Stimulated activated CD4-positive, alpha-beta T cell treated with anti-CD3 and anti-CD28 coated beads, Interleukin-15, amount 100 ng/mL, for 48 hours (primary cell): Measurements from ENCODE around the gene IQGAP2.
"Not testable (repeated sequence)": the region's sequence is repeated elsewhere in the genome, so short reads cannot be mapped to it uniquely, and the experiment has no call there.

Experiments
- DNase-seq, 2 donors: peaks; one replicate each; pipeline ENCODE4 v3.0.0-alpha.2; 2020; ENCODE audit warnings: low read depth in 2 of 2

The IQGAP2 gene

DNA sequence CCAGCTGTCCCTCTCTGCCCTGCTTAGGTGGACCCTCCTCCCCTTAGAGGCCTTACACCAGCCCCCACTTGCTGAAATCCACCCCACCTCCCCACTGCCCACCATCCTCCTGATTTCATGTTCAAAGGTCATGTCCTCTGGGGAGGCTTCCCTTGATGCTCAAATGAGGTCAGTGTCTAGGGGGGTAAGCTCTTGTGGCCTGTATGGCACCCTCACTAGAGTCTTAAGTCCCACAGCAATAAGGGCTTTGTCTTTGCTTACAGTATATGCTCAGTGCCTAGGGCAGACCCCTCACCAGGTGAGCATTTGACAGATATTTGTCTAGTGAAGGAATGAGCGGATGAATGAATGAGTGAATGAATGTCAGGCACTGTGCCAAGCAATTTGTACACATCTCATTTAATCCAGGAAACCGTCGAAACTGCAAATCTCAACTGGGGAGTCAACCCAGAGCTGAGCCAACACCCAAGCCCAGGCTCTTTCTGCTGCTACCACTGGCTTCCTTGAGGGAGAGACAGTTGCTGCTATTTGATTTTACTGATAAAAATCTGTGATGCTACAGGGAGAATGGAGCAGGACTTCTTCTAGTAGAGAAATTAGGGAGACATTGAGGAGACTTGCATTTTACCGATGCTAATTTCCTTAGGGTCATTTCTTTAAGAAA, 101.9 kb downstream of the IQGAP2 start:
- no peak for DNase-seq

DNA sequence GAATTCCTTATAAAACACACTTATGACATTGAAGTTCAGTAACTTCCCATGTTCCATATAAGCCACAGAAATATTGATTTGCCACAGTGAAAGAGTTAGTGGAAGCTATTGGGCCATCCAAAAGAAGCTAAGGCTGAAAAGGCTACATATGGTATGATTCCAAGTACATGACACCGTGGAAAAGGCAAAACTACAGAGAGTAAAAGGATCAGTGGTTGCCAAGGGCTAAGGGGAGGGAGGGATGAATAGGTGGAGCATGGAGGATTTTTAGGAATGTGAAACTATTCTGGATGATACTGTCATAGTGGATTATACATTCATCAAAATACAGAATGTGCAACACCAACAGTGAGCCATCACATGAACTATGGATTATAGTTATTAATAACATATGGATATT, 110.4 kb downstream of the IQGAP2 start:
- no peak for DNase-seq

DNA sequence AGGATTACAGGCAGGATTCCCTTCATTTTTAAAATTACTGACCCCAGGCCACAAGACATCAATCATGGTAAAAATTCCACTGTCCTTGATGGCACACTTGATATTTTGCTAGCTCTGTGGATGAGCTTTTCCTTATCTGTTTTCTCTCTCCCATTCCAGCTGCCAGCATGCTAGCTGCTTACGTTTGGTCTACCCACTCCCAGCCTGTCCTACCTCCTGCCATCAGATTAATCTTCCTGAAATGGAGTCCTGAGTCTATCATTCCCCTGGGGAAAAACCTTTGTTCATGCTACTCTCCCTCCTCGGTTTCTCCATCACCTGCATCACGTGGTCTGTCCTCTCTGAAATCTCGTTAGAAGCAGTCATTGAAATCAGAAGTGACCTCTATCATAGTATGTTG, 111.2 kb downstream of the IQGAP2 start:
- DNase-seq = no peak

DNA sequence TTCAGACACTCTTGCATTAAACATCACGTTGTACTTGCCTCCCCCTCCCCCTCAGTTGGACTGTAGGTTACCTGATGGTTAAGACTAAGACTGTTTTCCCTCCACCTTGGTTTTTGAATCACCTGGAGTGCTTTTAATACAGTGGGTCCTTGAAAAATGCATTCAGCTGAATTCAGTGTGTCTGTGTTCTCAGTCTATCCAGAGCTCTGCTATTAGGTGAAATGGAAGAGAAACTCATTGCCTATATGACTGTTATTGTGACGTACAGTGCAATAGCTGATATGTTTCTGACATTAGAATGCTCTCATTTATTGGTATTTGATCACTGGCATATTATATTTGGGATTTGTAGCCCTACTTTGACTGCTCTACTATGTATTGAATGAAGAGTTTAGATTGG, 111.6 kb downstream of the IQGAP2 start:
- no peak for DNase-seq

DNA sequence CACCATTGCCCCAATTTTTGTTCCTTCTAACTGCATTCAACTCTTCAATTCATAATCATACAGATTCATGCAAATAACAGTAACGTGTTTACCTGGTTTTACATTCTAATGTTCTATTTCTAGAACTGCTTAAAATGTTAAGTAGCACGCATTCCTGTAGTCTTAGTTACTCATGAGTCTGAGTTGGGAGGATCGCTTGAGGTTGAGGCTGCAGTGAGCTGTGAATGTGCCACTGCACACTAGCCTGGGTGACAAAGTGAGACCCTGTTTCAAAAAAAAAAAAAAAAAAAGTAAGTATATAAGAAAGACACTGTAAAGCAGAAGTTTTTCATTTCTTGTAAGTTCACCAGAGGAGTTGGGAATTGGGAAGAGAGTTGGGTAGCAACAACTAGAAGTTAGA, 114.2 kb downstream of the IQGAP2 start:
- no peak for DNase-seq

DNA sequence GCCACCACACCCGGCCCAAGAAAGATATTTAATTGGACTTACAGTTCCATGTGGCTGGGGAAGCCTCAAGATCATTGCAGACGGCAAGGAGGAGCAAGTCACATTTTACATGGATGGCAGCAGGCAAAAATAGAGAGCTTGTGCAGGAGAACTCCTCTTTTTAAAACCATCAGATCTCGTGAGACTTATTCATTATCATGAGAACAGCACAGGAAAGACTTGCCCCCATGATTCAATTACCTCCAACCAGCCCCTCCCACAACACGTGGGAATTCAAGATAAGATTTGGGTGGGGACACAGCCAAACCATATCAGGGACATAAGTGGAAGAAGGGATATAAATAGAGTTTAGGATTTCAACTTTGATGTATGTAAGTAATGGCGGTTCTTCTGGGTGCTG, 115.2 kb downstream of the IQGAP2 start:
- DNase-seq = not testable (repeated sequence)

DNA sequence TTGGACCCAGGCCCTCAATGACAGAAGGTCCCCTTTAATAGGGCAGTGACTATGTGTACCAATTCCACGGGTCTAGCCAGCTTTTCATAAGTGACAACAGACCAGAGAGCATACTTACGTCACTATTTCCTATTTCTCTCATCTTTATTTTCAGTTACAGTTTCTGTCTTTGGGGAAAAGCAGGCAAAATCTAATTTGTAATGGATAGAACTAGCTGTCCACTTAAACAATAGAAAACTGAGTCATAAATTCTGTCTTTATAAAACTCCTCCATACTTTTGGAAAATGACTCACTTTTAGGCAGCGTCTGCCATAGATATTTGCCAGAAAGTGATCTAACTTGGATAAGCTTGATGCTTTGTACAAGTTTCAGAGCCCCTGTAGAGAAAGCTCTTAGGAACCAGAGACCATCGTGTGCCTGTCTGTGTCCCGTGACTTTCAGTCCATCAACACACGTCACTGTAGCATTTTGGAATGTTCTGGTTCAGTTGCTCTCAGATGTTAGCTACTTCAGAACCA, 118.2 kb downstream of the IQGAP2 start:
- DNase-seq = no peak

DNA sequence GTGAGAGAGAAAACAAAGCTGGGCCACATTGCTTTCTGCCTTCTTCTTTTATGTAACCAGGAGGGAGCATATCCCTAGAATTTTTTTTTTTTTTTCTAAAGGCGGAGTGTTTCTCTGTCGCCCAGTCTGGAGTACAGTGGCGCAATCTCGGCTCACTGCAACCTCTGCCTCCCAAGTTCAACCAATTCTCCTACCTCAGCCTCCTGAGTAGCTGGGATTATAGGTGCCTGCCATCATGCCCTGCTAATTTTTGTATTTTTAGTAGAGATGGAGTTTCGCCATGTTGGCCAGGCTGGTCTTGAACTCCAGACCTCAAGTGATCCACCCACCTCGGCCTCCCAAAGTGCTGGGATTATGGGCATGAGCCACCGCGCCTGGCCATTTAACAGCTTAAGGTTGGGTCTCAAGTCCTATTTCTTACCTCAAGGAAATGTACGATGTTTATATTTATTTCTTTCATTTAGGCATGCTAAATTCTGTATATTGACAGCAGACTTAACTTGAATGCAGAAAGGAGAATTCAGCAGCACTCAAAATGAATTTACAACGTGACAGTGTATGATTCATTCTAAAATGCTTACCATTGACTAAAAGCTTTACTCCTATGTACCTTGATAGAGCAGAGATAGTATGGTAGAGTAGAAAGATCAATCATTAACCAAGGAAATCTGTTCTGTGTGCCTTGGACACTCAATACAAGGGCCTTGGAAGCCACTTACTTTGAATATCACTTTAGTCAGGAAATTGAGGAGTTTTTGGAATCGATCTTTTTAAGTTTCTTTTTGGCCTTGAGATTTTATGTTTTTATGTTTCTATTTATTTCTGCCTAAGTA, 119.2 kb downstream of the IQGAP2 start:
- no peak for DNase-seq

DNA sequence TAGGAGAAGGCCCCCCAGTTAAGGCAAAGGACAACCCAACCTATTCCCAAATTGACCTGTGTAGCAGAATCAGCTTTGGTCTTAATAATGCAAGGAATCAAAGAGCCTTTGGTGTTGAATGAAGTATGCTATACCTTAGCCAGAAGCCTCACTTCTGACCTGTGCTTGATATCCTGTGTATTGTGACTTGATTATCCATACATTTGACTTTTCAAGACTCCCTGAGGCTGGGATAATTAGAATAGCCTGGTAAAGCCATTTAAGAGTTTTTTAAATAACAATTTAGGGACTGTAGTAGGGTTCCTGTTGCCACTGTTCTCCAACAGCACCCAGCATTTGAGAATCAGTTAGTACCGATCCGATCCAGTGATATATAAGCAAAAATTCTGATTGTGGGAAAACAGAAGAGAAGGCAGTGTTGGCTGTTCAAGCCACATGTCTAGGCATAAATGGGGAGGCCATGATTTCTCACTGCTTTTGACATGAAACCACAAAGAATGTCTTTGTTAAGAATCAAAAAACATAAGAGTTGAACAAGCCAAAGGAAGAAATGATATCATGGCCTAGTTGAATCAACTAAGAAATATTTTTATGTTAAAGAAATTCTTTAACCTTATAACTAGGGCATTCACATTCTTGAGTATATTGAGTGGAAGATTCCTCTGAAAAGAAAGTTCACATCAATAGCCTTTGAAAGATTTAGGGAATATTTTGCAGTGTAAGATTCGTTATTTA, 121.2 kb downstream of the IQGAP2 start:
- no peak for DNase-seq

DNA sequence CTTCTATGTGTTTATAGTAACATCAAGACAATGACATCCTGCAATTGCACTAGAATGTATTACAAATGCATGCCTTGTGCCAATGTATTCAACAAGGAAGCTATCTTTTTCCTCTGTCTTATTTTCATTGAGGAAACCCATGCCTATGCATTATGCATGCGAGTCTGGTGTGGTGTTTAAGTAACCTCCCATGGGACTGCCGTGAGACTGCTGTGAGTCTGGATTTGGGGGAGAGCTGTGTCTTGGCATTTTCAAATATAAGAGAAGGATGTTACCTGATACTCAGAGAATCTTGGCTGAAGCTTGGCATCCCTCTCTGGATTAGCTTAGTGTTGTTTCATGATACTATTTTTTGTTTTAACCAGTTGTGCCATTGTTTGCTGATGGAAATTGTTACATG, 121.8 kb downstream of the IQGAP2 start:
- no peak for DNase-seq

DNA sequence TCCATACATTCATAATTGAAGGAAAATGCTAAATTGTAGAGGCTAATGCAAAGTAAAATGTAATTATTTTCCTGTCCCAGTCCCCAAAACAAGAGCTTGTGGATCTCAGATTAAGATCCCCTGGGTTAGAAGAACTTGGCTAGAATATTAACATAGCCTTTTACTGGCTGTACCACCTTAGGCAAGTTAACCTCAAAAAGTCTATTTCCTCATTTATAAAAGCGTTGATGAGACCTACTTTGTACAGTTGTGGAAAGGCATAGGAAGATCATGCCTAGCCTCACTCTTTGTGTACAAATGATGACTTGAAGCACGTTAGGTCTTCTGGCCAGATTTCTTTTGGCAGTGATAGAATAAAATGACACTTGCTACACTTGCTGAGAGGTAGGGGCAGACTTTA, 122.9 kb downstream of the IQGAP2 start:
- no peak for DNase-seq

DNA sequence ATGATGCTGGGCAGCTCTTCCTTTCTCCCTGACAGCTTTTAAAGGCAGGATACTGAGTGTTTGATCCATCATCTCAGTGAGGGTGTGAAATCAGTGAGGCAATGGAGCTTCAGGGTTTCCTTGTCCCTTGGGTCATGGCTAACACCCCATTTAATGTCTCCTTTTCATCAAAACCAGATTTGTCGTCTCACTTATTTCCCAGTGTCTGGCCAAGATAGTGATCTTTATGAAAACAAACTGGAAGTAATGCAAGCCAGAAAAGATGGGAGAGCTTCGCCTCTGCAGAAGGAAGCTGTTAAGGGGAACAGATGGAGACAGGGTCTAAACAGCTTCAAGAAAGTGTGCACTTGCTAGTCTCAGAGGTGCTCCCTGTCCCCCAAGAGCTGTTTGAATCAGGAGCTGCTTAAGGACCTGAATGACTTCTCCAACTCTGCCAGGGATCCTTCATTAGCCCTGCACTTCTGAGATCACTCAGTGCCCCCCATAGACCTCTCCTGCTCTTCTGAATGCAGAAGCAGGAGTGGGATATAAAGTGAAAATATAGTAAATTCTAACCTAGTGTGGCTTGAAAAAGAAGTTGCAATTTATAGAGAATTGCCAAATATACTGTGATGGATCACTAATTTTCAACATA, 124.0 kb downstream of the IQGAP2 start:
- DNase-seq = no peak

DNA sequence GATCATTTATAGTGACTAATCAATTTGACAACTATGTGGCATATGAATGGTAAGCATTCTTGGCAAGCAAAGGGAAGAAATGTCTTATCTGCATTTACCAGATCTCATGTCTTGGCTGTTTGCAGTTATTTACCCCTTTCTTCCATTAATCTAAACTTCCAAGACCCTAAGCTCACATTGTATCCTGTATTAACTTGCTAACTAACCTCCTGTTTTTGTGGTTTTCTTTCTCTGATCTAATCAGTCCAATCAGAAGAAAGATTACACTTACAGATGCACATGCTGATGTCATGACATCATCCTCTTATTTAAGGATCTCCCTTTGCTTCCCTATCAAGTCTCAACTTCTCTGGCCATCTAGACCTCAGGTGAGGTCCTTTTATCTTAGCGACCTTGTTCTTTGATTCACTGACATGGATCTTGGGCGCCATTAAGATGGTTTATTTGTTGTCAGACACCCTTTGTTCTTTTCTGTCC, 124.6 kb downstream of the IQGAP2 start:
- DNase-seq = no peak

DNA sequence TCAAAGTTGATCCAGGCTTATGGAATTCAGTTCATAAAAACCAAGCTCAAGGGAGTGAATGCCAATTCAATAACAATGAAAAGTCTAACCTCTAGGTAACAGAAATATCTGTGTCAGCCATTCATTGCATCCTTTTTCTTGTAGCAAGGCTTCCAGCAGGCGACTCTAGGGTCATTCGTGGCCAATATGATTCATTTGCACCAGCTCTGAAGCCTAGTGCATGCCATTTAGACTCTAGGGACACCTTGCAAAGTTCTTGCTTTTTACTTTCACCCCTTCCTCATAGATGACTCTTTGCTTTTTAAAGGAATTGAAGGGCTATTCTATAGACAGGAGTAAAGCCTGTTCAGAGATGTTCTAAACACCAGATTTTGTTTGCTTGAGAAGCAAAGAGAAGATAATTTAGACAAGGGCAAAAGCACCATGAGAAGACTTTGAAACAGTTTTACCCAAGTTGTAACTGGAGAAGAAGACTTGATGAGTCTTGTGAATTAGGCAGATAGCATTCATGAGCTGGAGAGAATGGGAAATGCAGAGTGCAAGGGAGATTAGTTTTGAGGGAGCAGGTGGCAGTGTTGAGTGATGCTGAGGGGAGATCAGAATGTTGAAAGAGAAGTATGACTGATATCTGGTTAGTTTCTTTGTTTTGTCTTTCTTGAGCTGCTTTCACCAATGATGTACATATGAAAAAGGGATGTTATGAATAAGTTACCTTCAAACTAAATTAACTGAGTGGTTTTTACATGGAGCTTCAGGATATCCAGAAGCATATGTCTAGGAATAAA, 125.7 kb downstream of the IQGAP2 start:
- no peak for DNase-seq

DNA sequence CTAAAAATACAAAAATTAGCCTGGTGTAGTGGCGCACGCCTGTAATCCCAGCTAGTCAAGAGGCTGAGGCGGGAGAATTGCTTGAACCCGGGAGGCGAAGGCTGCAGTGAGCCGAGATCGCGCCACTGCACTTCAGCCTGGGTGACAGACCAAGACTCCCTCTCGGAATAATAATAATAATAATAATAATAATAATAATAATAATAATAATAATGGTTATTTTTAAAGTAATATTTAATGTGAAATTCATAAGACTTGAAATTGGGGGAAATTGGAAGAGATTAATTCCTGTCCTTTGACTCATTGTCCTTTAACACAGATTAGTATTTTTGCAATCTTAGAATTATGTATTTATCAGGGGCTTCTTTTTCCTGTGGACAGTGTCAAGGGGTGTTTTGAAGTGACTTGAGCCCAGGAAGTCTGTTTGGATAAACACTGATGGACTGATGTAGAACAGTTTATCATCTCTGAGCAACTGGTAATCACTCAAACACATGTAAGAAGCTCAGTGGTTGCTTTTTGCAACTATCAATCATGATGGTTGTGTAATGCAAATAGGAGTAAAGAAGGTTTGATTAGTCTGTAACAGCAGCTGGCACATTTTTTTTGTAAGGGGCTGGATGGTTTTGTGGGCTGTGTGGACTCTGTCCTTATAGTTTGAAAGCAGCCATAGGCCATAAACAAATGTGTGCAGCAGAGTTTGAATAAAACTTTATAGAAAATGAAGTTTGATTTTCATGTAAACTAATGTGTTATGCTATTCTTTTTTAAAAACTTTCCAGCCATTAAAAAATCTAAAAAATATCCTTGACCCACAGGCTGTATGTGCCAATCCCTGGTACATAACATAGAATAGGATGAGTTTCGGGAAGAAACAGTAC, 126.6 kb downstream of the IQGAP2 start:
- DNase-seq = no peak

DNA sequence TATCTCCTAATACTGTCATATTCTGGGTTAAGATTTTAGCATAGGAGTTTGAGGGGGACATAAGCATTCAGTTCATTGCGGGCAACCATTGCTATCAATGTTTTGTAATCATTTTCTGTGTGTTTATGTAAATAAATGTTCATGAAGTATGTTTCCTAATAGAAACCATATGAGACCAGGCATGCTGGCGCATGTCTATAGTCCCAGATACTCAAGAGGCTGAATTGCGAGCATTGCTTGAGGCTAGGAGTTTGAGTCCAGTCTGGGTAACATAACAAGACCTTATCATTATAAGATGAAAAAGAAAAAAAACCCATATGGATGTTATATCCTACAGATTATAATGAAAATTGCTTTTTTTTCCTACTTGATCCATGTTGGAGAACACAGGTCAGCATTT, 129.0 kb downstream of the IQGAP2 start:
- no peak for DNase-seq

DNA sequence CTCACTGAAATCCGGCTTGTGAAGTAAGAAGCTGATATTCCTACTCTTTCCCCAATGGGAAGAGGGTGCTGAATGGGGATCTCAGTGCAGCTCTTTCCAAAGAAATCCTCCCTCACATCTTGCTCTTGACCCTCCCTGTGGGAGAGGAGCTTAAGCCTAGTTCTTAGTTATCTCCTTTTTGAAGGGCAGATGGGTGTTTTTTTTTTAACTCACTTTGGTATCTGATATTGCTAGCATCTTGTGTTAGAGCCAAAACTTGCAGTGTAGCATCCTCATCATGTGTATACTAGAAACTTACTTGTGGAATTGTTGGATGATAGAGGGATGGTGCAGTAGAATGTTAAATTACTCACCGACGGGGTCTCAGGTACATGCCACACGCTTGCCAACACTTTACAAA, 129.9 kb downstream of the IQGAP2 start:
- no peak for DNase-seq

DNA sequence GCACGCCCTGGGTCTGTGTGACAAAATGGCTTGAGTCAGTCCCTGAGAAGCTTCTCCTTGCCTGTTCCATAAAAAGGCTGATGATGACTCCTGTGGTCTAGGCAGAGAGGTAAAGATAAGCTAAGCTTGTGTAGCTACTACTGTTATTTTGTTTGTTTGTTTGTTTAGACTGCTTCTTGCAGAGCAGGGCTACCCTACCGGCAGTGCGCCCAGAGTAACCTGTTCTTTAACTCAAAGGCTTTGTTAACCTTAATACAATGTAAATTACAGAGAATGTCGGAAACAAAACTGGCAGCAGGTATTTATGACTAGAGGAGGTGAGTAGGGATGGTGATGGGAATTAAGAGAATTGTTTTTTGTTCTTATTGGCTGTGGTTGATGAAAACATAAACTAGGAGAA, 132.5 kb downstream of the IQGAP2 start:
- no peak for DNase-seq

DNA sequence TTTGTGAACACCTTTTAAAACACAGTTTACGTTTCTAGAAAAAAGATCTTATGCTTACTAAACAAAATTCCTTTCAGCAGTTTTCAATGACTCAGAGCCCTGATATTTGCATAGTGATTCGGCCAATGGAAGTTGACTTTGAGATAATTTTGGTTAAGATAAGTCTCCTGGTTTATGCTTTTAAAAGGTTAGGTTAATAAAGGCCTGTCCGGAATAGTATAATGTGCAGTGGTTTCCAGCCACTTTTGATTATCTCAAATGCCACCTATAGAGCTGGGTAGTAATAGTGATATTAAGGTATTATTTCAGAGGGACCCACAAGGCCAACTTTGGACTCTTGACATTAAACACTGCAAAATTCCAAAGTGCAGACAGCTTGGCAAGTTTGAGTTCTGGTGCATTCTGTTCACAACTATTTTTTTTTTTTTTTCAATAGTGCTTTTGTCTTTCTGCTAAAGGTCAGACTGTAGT, 134.0 kb downstream of the IQGAP2 start:
- no peak for DNase-seq

DNA sequence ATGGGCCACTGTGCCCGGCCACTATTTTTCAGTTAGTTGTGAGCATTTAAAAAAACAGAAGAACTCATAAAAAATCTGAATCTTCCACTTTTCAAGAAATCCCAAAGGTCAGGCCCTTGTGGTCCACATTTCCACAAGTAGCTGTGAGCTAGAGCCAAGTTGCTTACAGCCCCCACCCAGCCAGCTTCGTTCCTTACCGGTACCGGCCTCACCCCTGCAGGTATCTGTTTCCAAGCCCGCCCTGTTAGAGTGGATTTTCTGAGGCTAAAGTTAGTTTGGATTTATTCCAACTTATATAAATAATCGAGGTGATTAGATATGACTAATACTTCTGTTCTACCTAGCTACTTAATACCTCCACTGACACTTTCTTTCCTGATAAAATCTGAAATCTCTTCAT, 139.2 kb downstream of the IQGAP2 start:
- DNase-seq = no peak
